Measurements from ENCODE around the gene APPBP2.
A peak's percentile ranks its signal among the peaks of the same experiment; 100 is the strongest.

The APPBP2 gene, protein sequence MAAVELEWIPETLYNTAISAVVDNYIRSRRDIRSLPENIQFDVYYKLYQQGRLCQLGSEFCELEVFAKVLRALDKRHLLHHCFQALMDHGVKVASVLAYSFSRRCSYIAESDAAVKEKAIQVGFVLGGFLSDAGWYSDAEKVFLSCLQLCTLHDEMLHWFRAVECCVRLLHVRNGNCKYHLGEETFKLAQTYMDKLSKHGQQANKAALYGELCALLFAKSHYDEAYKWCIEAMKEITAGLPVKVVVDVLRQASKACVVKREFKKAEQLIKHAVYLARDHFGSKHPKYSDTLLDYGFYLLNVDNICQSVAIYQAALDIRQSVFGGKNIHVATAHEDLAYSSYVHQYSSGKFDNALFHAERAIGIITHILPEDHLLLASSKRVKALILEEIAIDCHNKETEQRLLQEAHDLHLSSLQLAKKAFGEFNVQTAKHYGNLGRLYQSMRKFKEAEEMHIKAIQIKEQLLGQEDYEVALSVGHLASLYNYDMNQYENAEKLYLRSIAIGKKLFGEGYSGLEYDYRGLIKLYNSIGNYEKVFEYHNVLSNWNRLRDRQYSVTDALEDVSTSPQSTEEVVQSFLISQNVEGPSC

DNA sequence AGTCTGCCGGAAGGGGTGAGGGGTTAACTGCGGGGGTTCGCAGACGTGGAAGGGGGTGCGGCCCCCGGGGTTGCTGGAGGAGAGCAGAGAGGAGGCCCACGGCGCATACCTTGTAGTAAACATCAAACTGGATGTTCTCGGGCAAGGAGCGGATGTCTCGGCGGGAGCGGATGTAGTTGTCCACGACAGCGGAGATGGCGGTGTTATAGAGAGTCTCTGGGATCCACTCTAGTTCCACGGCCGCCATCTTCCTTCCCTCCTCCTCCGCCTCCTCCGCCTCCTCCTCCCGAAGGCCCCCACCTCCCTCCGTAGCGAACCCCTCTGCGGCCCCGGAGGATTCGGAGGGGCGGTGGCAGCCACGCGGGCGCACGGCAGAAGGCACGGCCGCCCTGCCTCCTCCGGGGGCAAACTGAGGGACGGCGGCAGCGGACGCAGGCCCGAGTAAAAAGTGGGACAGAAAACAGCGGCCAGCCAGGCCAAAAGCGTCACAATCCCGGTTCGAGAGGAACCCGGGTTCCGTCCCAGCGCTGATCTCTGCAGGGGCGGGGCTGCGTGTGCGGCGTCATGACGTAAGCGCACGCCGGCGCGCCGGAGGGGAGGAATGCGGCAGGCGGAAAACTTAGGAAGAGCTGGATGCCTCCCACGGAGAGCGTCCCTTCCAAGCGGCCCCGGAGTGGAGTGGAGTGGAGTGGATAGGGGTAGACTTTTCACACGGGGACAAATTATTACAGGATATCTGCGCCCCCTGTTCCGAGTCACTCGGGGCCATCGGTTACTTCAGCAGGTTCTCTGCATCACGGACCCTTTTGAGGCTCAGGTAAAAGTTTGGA, at the start of gene APPBP2:
APPBP2 (minus strand) TSS at position 558 of the 830 bp plus-strand sequence; CDS start at position 247, 311 bp downstream.
- TF ChIP-seq, protein P1, sequence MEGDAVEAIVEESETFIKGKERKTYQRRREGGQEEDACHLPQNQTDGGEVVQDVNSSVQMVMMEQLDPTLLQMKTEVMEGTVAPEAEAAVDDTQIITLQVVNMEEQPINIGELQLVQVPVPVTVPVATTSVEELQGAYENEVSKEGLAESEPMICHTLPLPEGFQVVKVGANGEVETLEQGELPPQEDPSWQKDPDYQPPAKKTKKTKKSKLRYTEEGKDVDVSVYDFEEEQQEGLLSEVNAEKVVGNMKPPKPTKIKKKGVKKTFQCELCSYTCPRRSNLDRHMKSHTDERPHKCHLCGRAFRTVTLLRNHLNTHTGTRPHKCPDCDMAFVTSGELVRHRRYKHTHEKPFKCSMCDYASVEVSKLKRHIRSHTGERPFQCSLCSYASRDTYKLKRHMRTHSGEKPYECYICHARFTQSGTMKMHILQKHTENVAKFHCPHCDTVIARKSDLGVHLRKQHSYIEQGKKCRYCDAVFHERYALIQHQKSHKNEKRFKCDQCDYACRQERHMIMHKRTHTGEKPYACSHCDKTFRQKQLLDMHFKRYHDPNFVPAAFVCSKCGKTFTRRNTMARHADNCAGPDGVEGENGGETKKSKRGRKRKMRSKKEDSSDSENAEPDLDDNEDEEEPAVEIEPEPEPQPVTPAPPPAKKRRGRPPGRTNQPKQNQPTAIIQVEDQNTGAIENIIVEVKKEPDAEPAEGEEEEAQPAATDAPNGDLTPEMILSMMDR (IDR thresholded peaks at IDR 0.05; ENCODE audit: insufficient read depth, missing control alignments): no peak
- DNase-seq (ENCODE audit: insufficient read length, low spot score) (peak; percentile 36), FAIRE-seq (no peak)

DNA sequence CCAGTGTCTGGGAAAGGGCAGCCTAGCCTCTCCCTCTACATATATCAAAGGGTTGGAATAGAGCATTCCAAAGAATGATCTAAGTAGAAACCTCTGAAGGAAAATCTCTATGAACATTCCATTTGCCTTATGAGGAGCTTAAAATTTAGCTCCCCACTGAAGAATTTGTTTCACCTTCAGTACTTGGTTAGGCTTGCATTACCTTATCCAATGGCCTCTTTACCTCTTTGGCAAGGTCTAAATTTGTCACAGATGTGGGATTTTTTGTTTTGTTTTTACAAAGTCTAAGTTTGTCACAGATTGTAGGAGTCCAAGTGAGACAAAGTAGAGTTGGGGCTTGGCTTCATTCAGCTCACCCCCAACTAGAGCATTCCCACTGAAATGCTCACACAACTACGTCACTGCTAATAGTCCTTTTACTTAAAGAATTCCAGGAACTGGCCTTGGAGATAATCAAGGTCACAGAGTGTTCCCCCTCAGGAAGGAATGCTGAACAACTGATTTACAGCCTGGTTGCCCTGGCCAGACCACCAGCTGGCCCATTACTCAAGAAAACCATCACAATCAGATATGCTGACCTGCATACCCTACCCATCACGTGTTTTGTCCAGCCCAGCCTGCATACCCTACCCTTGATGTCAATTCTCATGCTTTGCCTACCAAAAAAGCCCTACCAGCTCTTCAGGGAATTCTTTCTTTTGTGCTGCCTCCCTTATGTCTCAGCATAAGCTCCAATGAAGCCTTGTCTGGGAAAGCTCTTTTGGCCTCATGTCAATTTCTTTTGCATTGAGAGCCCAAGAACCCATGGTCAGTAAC, 47.4 kb upstream of the APPBP2 start:
- no peak for DNase-seq (ENCODE audit: insufficient read length, low spot score)
- no peak for FAIRE-seq
- TF ChIP-seq, protein P1 (IDR thresholded peaks at IDR 0.05; ENCODE audit: insufficient read depth, missing control alignments): no peak

DNA sequence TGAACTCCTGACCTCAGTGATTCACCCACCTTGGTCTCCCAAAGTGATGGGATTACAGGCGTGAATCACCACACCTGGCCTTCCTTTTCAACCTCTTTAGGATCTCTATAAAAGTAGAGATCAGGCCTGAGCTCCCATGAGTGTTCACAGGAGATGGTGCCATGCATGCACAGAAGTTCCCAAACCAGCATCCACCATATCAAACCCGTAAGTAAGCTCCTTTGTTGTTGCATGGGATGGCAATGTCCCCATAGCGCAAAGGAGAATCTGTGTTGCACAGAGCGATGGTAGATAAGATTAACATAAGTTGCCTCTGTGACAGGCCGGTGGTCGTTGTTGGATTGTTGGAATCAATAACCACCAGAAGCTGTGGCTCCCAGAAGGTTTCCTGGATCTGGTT, 39.2 kb upstream of the APPBP2 start:
- DNase-seq (ENCODE audit: insufficient read length, low spot score): no peak
- no peak for FAIRE-seq
- TF ChIP-seq, protein P1 (IDR thresholded peaks at IDR 0.05; ENCODE audit: insufficient read depth, missing control alignments): no peak

DNA sequence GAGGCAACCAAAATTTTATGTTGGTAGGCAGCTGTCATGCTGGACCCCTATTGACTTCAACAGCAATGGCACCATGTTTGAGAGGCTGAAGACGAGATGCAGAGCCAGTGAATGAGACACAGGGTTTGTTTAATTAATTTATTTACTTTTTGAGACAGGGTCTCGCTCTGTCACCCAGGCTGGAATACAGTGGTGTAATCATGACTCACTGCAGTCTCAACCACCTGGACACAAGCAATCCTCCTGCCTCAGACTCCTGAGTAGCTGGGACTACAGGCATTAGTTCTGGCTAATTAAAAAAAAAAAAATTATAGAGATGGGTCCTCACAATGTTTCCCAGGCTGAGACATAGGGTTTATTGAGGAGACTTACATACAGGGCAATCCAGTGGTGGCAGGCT, 37.7 kb upstream of the APPBP2 start:
- no peak for FAIRE-seq
- TF ChIP-seq, protein P1 (IDR thresholded peaks at IDR 0.05; ENCODE audit: insufficient read depth, missing control alignments): no peak
- DNase-seq (ENCODE audit: insufficient read length, low spot score): no peak

DNA sequence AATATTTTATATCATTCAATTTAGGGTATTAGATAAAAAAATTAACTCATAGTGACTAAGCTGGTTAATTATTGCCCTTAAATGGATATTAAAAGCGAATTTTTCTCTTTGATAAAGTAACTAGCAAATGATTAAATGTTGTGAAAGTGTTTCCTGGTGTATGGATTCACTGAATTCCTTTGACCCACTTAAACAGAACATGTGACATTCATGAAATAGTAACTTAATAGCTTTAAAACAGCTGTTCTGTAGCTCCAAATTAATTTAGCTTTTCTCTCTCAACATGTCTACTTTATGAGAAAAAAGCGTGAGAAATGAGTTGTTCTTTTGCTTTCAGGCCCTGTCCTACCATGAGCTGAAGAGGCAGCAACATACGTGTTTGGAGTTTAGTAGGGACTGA, 36.4 kb upstream of the APPBP2 start:
- no peak for DNase-seq (ENCODE audit: insufficient read length, low spot score)
- TF ChIP-seq, protein P1 (IDR thresholded peaks at IDR 0.05; ENCODE audit: insufficient read depth, missing control alignments): no peak
- no peak for FAIRE-seq

DNA sequence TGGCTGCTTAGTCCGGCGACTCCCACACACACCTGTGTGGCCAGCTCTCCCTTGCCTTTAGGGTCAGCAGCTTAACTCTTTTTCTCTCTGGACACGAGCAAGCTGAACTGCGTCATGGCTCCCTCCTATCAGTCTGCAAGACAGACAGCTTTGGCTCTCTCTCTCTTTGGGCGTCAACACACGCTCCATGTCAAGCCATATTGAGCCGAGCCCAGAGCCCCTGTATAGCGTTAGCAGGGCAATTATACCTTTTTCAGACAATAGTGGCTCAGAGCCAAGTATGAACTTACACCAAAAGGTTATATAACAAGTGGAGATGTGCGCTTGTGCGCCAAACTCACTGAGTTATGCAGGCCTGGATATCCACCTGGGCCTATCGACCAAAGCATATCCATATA, 34.8 kb upstream of the APPBP2 start:
- TF ChIP-seq, protein P1 (IDR thresholded peaks at IDR 0.05; ENCODE audit: insufficient read depth, missing control alignments): no peak
- no peak for FAIRE-seq
- no peak for DNase-seq (ENCODE audit: insufficient read length, low spot score)
